Caco-2 (cell line): Measurements from ENCODE around the gene CCL5. TPM values are rescaled to one million over a fixed set of nuclear protein-coding genes. Genes with fewer than 3 reads are reported as not detected.

ENCODE experiments used
- BruUV-seq: library from RNA; stranded (reverse); fragments of 400-500 nt; replicated peaks from 2 replicates; lab custom pipeline; 2021; lab: Mats Ljungman, UMichigan
- CTCF ChIA-PET: fragments of 300-600 bp; sonication (Branson Sonifier 250); formaldehyde crosslinking; loops from one replicate; lab custom pipeline; 2022; ENCODE audit warnings: antibody characterized with exemption; lab: Charles Lee
- POLR2A ChIA-PET: fragments of 300-600 bp; sonication (Branson Sonifier 250); formaldehyde crosslinking; loops from one replicate; lab custom pipeline; 2022; ENCODE audit warnings: antibody characterized with exemption; lab: Charles Lee
- DNase-seq, 2 experiments: peaks; one replicate each; pipeline versions ENCODE4 v3.0.0 to v3.0.0-alpha.2; 2020 to 2022
- H3K27me3 ChIP-seq: replicated peaks from 2 replicates; pipeline ENCODE4 v1.6.0; 2011; ENCODE audit warnings: low read length; ENCODE audit not compliant: control insufficient read depth, insufficient read depth
- H3K36me3 ChIP-seq: 2 replicates; pipeline ENCODE4 v1.5.1; 2011; ENCODE audit warnings: low read length; ENCODE audit not compliant: control insufficient read depth, insufficient read depth
- H3K4me1 ChIP-seq: fragments of 250-450 bp; sonication (Bioruptor Pico); 2 replicates; pipeline ENCODE4 v1.5.1; 2020; ENCODE audit warnings: mild to moderate bottlenecking
- H3K4me3 ChIP-seq: 2 replicates; pipeline ENCODE4 v1.5.1; 2011; ENCODE audit warnings: low read depth, mild to moderate bottlenecking, control low read depth, low read length
- H3K9me3 ChIP-seq: fragments of 250-450 bp; sonication (Bioruptor Pico); 2 replicates; pipeline ENCODE4 v1.5.1; 2020; ENCODE audit warnings: mild to moderate bottlenecking, moderate library complexity
- H3K27ac Mint-ChIP-seq: one replicate; pipeline ENCODE4 v1.8.0; 2022; ENCODE audit warnings: mixed read lengths; ENCODE audit not compliant: unreplicated experiment
- H3K27me3 Mint-ChIP-seq: one replicate; pipeline ENCODE4 v1.8.0; 2022; ENCODE audit warnings: mixed read lengths; ENCODE audit not compliant: insufficient read depth, unreplicated experiment
- H3K36me3 Mint-ChIP-seq: one replicate; pipeline ENCODE4 v1.8.0; 2022; ENCODE audit warnings: mild to moderate bottlenecking, mixed read lengths; ENCODE audit not compliant: insufficient read depth, unreplicated experiment
- H3K4me1 Mint-ChIP-seq: one replicate; pipeline ENCODE4 v1.8.0; 2022; ENCODE audit warnings: low read depth, mixed read lengths; ENCODE audit not compliant: unreplicated experiment
- H3K4me3 Mint-ChIP-seq: one replicate; pipeline ENCODE4 v1.8.0; 2022; ENCODE audit warnings: mild to moderate bottlenecking, moderate library complexity, mixed read lengths; ENCODE audit not compliant: unreplicated experiment
- H3K9me3 Mint-ChIP-seq: one replicate; pipeline ENCODE4 v1.8.0; 2022; ENCODE audit warnings: mixed read lengths; ENCODE audit not compliant: unreplicated experiment
- intact Hi-C: fragments of 100-400 bp; cut with micrococcal nuclease; formaldehyde crosslinking; loops from one replicate; pipeline ENCODE4 v1.10.0; 2022; ENCODE audit not compliant: unreplicated experiment
- total RNA-seq: library from RNA; stranded (reverse); gene quantifications from 2 replicates; pipeline ENCODE4 v1.2.3, GENCODE V29; 2022
- TF ChIP-seq, protein P1 (sequence below), 2 experiments: fragments of 200-600 bp in 1 of 2; IDR thresholded peaks; 1 replicate in 1 of 2; 2 replicates in 1 of 2; pipeline versions ENCODE4 v1.5.1 to v1.8.0; 2011 to 2022; ENCODE audit warnings: antibody characterized with exemption in 1 of 2, control low read depth in 1 of 2, inconsistent platforms in 1 of 2, low read depth in 1 of 2, low read length in 1 of 2, mild to moderate bottlenecking in 1 of 2, moderate library complexity in 1 of 2; ENCODE audit not compliant: insufficient read depth in 1 of 2, severe bottlenecking in 1 of 2, unreplicated experiment in 1 of 2

The CCL5 gene
- total RNA-seq, 1 experiment from 2014 or later = not detected

DNA sequence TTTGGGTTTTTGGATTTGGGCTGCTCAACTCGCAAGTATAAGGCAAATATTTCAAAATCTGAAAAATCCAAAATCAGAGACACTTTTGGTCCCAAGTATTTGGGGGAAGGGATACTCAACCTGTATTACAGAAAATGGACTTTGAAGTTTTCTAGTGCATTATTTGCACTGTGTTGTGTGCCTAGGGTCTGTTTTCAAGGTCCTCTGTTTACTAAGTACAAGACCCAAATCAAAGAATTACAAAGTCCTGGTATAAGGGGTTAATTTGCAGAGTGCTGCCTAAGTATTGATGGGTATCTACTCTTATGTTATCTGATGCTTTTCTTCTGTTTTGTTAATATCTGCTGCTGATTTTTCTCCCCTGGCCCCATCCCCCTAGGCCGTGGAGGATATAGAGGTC lies 36.5 kb downstream of the CCL5 start:
- peaks cover 3% of the 10 kb centered on the region for H3K36me3 ChIP-seq
- Mint-ChIP-seq H3K27ac (no peak overlapping the region), H3K27me3 (no peaks in the 10 kb centered on the region), H3K4me1 (no peaks in the 10 kb centered on the region), H3K9me3 (no peaks in the 10 kb centered on the region), H3K4me3 (no peak overlapping the region), H3K36me3 (peaks cover 86% of the 10 kb centered on the region)
- intact Hi-C loops = no loop called here
- H3K4me1 ChIP-seq = no peaks in the 10 kb centered on the region
- TF ChIP-seq, protein P1, sequence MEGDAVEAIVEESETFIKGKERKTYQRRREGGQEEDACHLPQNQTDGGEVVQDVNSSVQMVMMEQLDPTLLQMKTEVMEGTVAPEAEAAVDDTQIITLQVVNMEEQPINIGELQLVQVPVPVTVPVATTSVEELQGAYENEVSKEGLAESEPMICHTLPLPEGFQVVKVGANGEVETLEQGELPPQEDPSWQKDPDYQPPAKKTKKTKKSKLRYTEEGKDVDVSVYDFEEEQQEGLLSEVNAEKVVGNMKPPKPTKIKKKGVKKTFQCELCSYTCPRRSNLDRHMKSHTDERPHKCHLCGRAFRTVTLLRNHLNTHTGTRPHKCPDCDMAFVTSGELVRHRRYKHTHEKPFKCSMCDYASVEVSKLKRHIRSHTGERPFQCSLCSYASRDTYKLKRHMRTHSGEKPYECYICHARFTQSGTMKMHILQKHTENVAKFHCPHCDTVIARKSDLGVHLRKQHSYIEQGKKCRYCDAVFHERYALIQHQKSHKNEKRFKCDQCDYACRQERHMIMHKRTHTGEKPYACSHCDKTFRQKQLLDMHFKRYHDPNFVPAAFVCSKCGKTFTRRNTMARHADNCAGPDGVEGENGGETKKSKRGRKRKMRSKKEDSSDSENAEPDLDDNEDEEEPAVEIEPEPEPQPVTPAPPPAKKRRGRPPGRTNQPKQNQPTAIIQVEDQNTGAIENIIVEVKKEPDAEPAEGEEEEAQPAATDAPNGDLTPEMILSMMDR (IDR thresholded peaks at IDR 0.05; ENCODE audit: insufficient read depth in 1 of 2, low read depth in 1 of 2, low read length in 1 of 2, severe bottlenecking in 1 of 2, unreplicated experiment in 1 of 2) = no peak
- POLR2A ChIA-PET = no interaction called here
- no peak overlapping the region for H3K4me3 ChIP-seq
- no peaks in the 10 kb centered on the region for H3K9me3 ChIP-seq
- no peaks in the 10 kb centered on the region for H3K27me3 ChIP-seq
- no TSS peak for BruUV-seq
- DNase-seq = no peak
- CTCF ChIA-PET = no interaction called here

DNA sequence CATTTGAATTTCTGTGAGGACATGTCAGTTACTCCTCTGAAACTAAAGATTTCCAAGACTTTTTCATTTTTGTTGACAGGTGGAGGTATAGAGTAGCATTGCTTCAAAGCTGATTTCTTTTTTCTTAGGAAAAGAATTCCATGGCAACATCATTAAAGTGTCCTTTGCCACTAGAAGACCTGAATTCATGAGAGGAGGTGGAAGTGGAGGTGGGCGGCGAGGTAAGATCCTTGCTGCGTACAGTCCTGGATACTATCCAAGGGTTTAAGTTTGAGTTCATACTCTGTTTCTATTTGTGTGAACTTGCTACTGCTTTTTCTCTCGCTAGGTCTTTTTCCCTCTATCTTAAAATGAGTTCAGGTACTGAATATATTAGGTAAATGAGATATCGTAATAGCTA lies 37.9 kb downstream of the CCL5 start:
- no peaks in the 10 kb centered on the region for H3K9me3 ChIP-seq
- no peak overlapping the region for H3K4me3 Mint-ChIP-seq
- no peak overlapping the region for H3K27ac Mint-ChIP-seq
- TF ChIP-seq, protein P1 (IDR thresholded peaks at IDR 0.05; ENCODE audit: insufficient read depth in 1 of 2, low read depth in 1 of 2, low read length in 1 of 2, severe bottlenecking in 1 of 2, unreplicated experiment in 1 of 2) = no peak
- intact Hi-C loops = no loop called here
- CTCF ChIA-PET = no interaction called here
- peaks cover 83% of the 10 kb centered on the region for H3K36me3 Mint-ChIP-seq
- H3K4me3 ChIP-seq = no peak overlapping the region
- DNase-seq = no peak
- H3K4me1 Mint-ChIP-seq = no peaks in the 10 kb centered on the region
- H3K36me3 ChIP-seq = peaks cover 3% of the 10 kb centered on the region
- POLR2A ChIA-PET = no interaction called here
- no peaks in the 10 kb centered on the region for H3K27me3 ChIP-seq
- no peaks in the 10 kb centered on the region for H3K4me1 ChIP-seq
- no peaks in the 10 kb centered on the region for H3K27me3 Mint-ChIP-seq
- H3K9me3 Mint-ChIP-seq = no peaks in the 10 kb centered on the region
- no TSS peak for BruUV-seq

DNA sequence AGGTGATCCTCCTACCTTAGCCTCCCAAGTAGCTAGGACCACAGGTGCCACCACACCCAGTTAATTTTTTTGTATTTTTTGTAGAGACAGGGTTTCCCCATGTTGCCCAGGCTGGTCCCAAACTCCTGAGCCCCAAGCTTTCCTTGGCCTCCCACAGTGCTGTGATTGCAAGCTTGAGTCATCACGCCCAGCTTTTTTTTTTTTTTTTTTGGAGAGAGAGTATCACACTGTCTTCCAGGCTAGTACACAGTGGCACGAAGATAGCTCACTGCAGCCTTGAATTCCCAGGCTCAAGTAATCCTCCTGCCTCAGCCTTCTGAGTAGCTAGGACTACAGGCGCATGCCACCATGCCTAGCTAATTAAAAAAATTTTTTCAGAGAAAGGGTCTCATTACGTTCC lies 38.7 kb downstream of the CCL5 start:
- H3K36me3 Mint-ChIP-seq = peaks cover 83% of the 10 kb centered on the region
- no peaks in the 10 kb centered on the region for H3K27me3 ChIP-seq
- no peaks in the 10 kb centered on the region for H3K9me3 ChIP-seq
- BruUV-seq = no TSS peak
- H3K4me1 ChIP-seq = no peaks in the 10 kb centered on the region
- no peaks in the 10 kb centered on the region for H3K27me3 Mint-ChIP-seq
- CTCF ChIA-PET = interaction anchor here (0.6 kb wide), 1 partner anchor 873 kb away, joined by 5 read pairs; no protein-coding TSS in a partner anchor
- no peak overlapping the region for H3K27ac Mint-ChIP-seq
- no peak overlapping the region for H3K4me3 Mint-ChIP-seq
- POLR2A ChIA-PET = no interaction called here
- no peaks in the 10 kb centered on the region for H3K9me3 Mint-ChIP-seq
- no peak for DNase-seq
- TF ChIP-seq, protein P1 (IDR thresholded peaks at IDR 0.05; ENCODE audit: insufficient read depth in 1 of 2, low read depth in 1 of 2, low read length in 1 of 2, severe bottlenecking in 1 of 2, unreplicated experiment in 1 of 2) = no peak
- H3K36me3 ChIP-seq = peaks cover 3% of the 10 kb centered on the region
- intact Hi-C loops = no loop called here
- H3K4me1 Mint-ChIP-seq = no peaks in the 10 kb centered on the region
- H3K4me3 ChIP-seq = no peak overlapping the region
